Liver (tissue), 9 donors: Measurements from ENCODE around the gene FAM222A. TPM values are rescaled to one million over a fixed set of nuclear protein-coding genes. Genes with fewer than 3 reads are reported as not detected.

Experiments used
- DNase-seq: peaks from one replicate; pipeline ENCODE4 v3.0.0-alpha.2; 2017; ENCODE audit warnings: low spot score
- H3K27ac ChIP-seq, 2 donors: one replicate each; pipeline ENCODE4 v1.7.0; 2013; ENCODE audit warnings: inconsistent platforms in 2 of 2, low read length in 2 of 2, control low read depth in 1 of 2, low read depth in 1 of 2, mild to moderate bottlenecking in 1 of 2
- H3K27me3 ChIP-seq, 4 donors: one replicate each; pipeline versions ENCODE4 v1.6.1 to v1.7.0; 2013; ENCODE audit warnings: low read length in 3 of 4, inconsistent platforms in 1 of 4, mild to moderate bottlenecking in 1 of 4, moderate library complexity in 1 of 4; ENCODE audit not compliant: control insufficient read depth in 4 of 4, insufficient read depth in 4 of 4
- H3K36me3 ChIP-seq, 4 donors: one replicate each; pipeline versions ENCODE4 v1.6.1 to v1.7.0; 2013; ENCODE audit warnings: low read length in 3 of 4, mild to moderate bottlenecking in 3 of 4, low read depth in 1 of 4, moderate library complexity in 1 of 4; ENCODE audit not compliant: control insufficient read depth in 4 of 4, insufficient read depth in 3 of 4
- H3K4me1 ChIP-seq, 4 donors: one replicate each; pipeline versions ENCODE4 v1.6.1 to v1.7.0; 2013; ENCODE audit warnings: low read length in 3 of 4, mild to moderate bottlenecking in 3 of 4, moderate library complexity in 1 of 4; ENCODE audit not compliant: control insufficient read depth in 4 of 4, insufficient read depth in 4 of 4
- H3K4me3 ChIP-seq, 3 donors: one replicate each; pipeline versions ENCODE4 v1.6.1 to v1.7.0; 2013; ENCODE audit warnings: low read length in 3 of 3, control low read depth in 1 of 3, low read depth in 1 of 3, mild to moderate bottlenecking in 1 of 3
- H3K9ac ChIP-seq, 2 donors: one replicate each; pipeline ENCODE4 v1.7.0; 2013; ENCODE audit warnings: low read length in 2 of 2, mild to moderate bottlenecking in 2 of 2, moderate library complexity in 2 of 2, control low read depth in 1 of 2, low read depth in 1 of 2
- H3K9me3 ChIP-seq, 4 donors: one replicate each; pipeline versions ENCODE4 v1.6.1 to v1.7.0; 2013; ENCODE audit warnings: low read length in 3 of 4; ENCODE audit not compliant: control insufficient read depth in 4 of 4
- CTCF ChIP-seq: fragments of 150-350 bp; IDR thresholded peaks from 2 replicates; pipeline ENCODE4 v1.5.1; 2017; ENCODE audit warnings: improper control_type of control experiment, low read depth, low read length; ENCODE audit not compliant: missing input control
- EGR1 ChIP-seq, 2 donors: IDR thresholded peaks; 2 replicates each; pipeline ENCODE4 v1.6.1; 2016 to 2018; ENCODE audit warnings: antibody characterized with exemption in 2 of 2, low read depth in 2 of 2
- FOXA1 ChIP-seq: IDR thresholded peaks from 2 replicates; pipeline ENCODE4 v1.6.1; 2016; ENCODE audit warnings: antibody characterized with exemption
- FOXA2 ChIP-seq: IDR thresholded peaks from 2 replicates; pipeline ENCODE4 v1.6.1; 2016; ENCODE audit warnings: antibody characterized with exemption
- GABPA ChIP-seq, 2 donors: IDR thresholded peaks in 1 of 2; conservative IDR thresholded peaks in 1 of 2; 2 replicates each; pipeline ENCODE4 v1.6.1; 2016; ENCODE audit warnings: antibody characterized with exemption in 2 of 2, mild to moderate bottlenecking in 1 of 2, moderate library complexity in 1 of 2
- HNF4A ChIP-seq, 2 donors: conservative IDR thresholded peaks; 2 replicates each; pipeline ENCODE4 v1.6.1; 2016; ENCODE audit warnings: antibody characterized with exemption in 2 of 2, mild to moderate bottlenecking in 2 of 2
- HNF4G ChIP-seq: IDR thresholded peaks from 2 replicates; pipeline ENCODE4 v1.6.1; 2016; ENCODE audit warnings: antibody characterized with exemption
- JUND ChIP-seq, 2 donors: IDR thresholded peaks; 2 replicates each; pipeline ENCODE4 v1.6.1; 2016; ENCODE audit warnings: antibody characterized with exemption in 2 of 2
- MAX ChIP-seq: IDR thresholded peaks from 2 replicates; pipeline ENCODE4 v1.6.1; 2016; ENCODE audit warnings: antibody characterized with exemption
- NR2F2 ChIP-seq: IDR thresholded peaks from 2 replicates; pipeline ENCODE4 v1.6.1; 2016; ENCODE audit warnings: antibody characterized with exemption
- RAD21 ChIP-seq, 2 donors: IDR thresholded peaks; 2 replicates each; pipeline ENCODE4 v1.6.1; 2016; ENCODE audit warnings: antibody characterized with exemption in 2 of 2, mild to moderate bottlenecking in 2 of 2
- REST ChIP-seq: IDR thresholded peaks from 2 replicates; pipeline ENCODE4 v1.6.1; 2016; ENCODE audit warnings: antibody characterized with exemption, mild to moderate bottlenecking
- RXRA ChIP-seq, 2 donors: IDR thresholded peaks; 2 replicates each; pipeline ENCODE4 v1.6.1; 2017 to 2018; ENCODE audit warnings: antibody characterized with exemption in 2 of 2, mild to moderate bottlenecking in 1 of 2
- SP1 ChIP-seq: IDR thresholded peaks from 2 replicates; pipeline ENCODE4 v1.6.1; 2018; ENCODE audit warnings: antibody characterized with exemption, mild to moderate bottlenecking
- TAF1 ChIP-seq: conservative IDR thresholded peaks from 2 replicates; pipeline ENCODE4 v1.6.1; 2016; ENCODE audit warnings: antibody characterized with exemption, mild to moderate bottlenecking
- YY1 ChIP-seq: IDR thresholded peaks from 2 replicates; pipeline ENCODE4 v1.6.1; 2016; ENCODE audit warnings: antibody characterized with exemption, mild to moderate bottlenecking
- WGBS: extraction: QIAGEN DNeasy Blood & Tissue Kit; methylation state at CpG from one replicate; pipeline ENCODE4 v1.1.7; 2013; 5-methylcytosine and 5-hydroxymethylcytosine counted together
- polyA plus RNA-seq, 2 donors: library from polyadenylated mRNA; stranded (reverse) in 1 of 2; unstranded in 1 of 2; fragments of 200-250 nt in 1 of 2; fragments of >200 nt in 1 of 2; fragmentation: Nextera tagmentation in 1 of 2; extraction: Ambion mirVana in 1 of 2; gene quantifications; one replicate each; pipeline versions ENCODE4 v1.2.1 to v1.2.3, GENCODE V29; 2013 to 2015
- total RNA-seq, 2 donors: library from RNA; depleted of rRNA; stranded (reverse); fragments of >200 nt; gene quantifications; one replicate each; pipeline ENCODE4 v1.2.3, GENCODE V29; 2014
- TF ChIP-seq, protein P1 (sequence below): IDR thresholded peaks from 2 replicates; pipeline ENCODE4 v1.6.1; 2016; ENCODE audit warnings: antibody characterized with exemption
- TF ChIP-seq, protein P2 (sequence below): IDR thresholded peaks from 2 replicates; pipeline ENCODE4 v1.6.1; 2016; ENCODE audit warnings: antibody characterized with exemption
- donor health status: healthy.
- donor health status: healthy.
- donor health status: healthy.
- donor health status: healthy.
- donor health status: healthy.

The FAM222A gene
- total and polyA plus RNA-seq, 4 donors, result 0.97 to 2.2 (median 1.9) TPM

- no peaks in the 10 kb centered on the region for H3K27me3 ChIP-seq
- WGBS, result 67% methylated on average over 10 of the region's 10 CpGs
- no peaks in the 10 kb centered on the region for H3K9me3 ChIP-seq
- no peak overlapping the region for H3K9ac ChIP-seq
- DNase-seq, result no peak
- peaks cover 0 to 28% (median 12%) of the 10 kb centered on the region in 4 donors for H3K36me3 ChIP-seq
- TF ChIP-seq REST (no peak), RAD21 (IDR thresholded peaks at IDR 0.05) (no peak), GABPA (IDR thresholded peaks at IDR 0.05 in 1 of 2, conservative IDR thresholded peaks at IDR 0.05 in 1 of 2) (no peak), EGR1 (IDR thresholded peaks at IDR 0.05; ENCODE audit: low read depth in 2 of 2) (no peak), HNF4G (no peak), HNF4A (conservative IDR thresholded peaks at IDR 0.05) (no peak), YY1 (no peak), NR2F2 (no peak), FOXA2 (no peak), FOXA1 (no peak), MAX (no peak), SP1 (no peak), TAF1 (no peak), JUND (IDR thresholded peaks at IDR 0.05) (no peak), RXRA (IDR thresholded peaks at IDR 0.05) (no peak), CTCF (no peak)
- TF ChIP-seq, protein P1, sequence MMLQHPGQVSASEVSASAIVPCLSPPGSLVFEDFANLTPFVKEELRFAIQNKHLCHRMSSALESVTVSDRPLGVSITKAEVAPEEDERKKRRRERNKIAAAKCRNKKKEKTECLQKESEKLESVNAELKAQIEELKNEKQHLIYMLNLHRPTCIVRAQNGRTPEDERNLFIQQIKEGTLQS, result no peak
- TF ChIP-seq, protein P2, sequence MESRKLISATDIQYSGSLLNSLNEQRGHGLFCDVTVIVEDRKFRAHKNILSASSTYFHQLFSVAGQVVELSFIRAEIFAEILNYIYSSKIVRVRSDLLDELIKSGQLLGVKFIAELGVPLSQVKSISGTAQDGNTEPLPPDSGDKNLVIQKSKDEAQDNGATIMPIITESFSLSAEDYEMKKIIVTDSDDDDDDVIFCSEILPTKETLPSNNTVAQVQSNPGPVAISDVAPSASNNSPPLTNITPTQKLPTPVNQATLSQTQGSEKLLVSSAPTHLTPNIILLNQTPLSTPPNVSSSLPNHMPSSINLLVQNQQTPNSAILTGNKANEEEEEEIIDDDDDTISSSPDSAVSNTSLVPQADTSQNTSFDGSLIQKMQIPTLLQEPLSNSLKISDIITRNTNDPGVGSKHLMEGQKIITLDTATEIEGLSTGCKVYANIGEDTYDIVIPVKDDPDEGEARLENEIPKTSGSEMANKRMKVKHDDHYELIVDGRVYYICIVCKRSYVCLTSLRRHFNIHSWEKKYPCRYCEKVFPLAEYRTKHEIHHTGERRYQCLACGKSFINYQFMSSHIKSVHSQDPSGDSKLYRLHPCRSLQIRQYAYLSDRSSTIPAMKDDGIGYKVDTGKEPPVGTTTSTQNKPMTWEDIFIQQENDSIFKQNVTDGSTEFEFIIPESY, result no peak
- H3K4me3 ChIP-seq, result no peak overlapping the region
- peaks cover 0 to 6% (median 3%) of the 10 kb centered on the region in 4 donors for H3K4me1 ChIP-seq
- H3K27ac ChIP-seq, result no peak overlapping the region
Measured at GRCh38 chr12:109815757-109816617, 102.4 kb downstream of the FAM222A start.
